ENCODE measurements around the gene CUEDC1. TPM values are rescaled to one million over a fixed set of nuclear protein-coding genes. Genes with fewer than 3 reads are reported as not detected.
A peak's percentile ranks its signal among the peaks of the same experiment; 100 is the strongest.

Gene CUEDC1
- total and polyA plus RNA-seq, 8 donors = 16.5 to 30.4 (median 21.7) TPM

DNA sequence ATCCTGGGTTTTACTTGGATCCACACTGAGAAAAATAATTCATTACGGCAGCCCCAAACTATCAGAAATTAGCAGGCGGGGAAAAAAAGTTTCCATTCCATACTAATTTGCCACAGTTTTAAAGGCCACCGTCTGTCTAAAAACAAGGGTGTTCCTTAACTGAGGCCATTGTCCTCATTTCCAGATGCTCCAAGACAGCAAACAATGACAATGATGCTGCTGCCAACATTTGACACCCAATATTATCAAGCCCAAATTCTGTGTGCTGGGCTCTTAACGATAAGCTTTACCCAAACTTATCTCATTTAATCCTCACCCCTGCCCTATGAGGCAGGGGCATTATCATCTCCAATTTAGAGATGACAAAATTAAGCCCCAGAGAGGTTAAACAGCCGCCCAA is 26.3 kb downstream of the CUEDC1 start:
- no peaks in the 10 kb centered on the region for H3K27me3 ChIP-seq
- H3K4me3 ChIP-seq = no peak overlapping the region
- H3K27ac ChIP-seq = no peak overlapping the region
- no peaks in the 10 kb centered on the region for H3K36me3 ChIP-seq
- FAIRE-seq (no peak), DNase-seq (no peak), ATAC-seq (no peak)
- no peaks in the 10 kb centered on the region for H3K9me3 ChIP-seq
- intact Hi-C loops (cut with DNase I) = no loop called here
- H3K4me1 ChIP-seq = peaks cover 13 to 22% (median 16%) of the 10 kb centered on the region in 3 donors
- TF ChIP-seq, protein P1, sequence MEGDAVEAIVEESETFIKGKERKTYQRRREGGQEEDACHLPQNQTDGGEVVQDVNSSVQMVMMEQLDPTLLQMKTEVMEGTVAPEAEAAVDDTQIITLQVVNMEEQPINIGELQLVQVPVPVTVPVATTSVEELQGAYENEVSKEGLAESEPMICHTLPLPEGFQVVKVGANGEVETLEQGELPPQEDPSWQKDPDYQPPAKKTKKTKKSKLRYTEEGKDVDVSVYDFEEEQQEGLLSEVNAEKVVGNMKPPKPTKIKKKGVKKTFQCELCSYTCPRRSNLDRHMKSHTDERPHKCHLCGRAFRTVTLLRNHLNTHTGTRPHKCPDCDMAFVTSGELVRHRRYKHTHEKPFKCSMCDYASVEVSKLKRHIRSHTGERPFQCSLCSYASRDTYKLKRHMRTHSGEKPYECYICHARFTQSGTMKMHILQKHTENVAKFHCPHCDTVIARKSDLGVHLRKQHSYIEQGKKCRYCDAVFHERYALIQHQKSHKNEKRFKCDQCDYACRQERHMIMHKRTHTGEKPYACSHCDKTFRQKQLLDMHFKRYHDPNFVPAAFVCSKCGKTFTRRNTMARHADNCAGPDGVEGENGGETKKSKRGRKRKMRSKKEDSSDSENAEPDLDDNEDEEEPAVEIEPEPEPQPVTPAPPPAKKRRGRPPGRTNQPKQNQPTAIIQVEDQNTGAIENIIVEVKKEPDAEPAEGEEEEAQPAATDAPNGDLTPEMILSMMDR (IDR thresholded peaks at IDR 0.05) = no peak
- 73 to 76% methylated on average over 5 of the region's 5 CpGs for WGBS, 2 donors

DNA sequence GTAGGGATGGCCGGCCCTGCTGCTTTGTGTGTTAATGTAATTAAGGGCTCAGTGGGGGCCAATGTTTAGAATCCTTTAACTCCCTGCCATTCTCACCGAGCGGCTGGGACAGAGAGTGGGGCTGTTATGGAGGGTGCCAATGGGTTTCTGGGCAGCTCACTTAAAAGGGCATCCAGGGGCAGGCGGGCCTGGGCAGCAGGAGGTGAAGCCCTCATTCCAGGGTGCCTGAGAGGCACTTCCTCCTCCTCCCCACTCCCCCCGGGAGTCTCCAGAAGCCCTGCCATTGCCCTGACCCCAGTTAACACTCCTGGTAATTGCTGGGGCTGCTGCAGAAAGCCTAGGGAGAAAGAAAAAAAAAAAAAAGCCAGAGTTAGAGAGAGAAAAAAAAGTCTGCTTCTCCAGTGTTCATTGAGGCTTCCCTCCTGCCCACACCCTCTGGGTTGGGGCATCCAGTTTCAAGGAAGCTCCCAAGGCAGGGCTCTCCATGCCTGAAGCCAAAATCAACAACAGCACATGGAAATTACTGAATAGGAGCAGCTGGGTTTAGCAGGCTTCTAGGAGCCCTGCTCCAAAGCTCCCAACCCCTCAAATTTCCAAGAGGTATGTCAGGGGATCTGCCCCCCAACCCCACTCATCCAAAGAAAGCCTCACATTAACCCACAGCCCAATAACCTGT is 28.0 kb downstream of the CUEDC1 start:
- H3K27ac ChIP-seq = peak overlapping the region in 2 of 4 donors; percentile 37
- H3K4me1 ChIP-seq = peaks cover 13 to 22% (median 16%) of the 10 kb centered on the region in 3 donors
- intact Hi-C loops (cut with DNase I) = no loop called here
- ATAC-seq (peak; percentile 72 to 88 (median 85)), DNase-seq (no peak), FAIRE-seq (no peak)
- no peak overlapping the region for H3K4me3 ChIP-seq
- WGBS, 2 donors = 60 to 63% methylated on average over 5 of the region's 5 CpGs
- TF ChIP-seq, protein P1 (IDR thresholded peaks at IDR 0.05) = no peak
- H3K27me3 ChIP-seq = no peaks in the 10 kb centered on the region
- no peaks in the 10 kb centered on the region for H3K36me3 ChIP-seq
- no peaks in the 10 kb centered on the region for H3K9me3 ChIP-seq

DNA sequence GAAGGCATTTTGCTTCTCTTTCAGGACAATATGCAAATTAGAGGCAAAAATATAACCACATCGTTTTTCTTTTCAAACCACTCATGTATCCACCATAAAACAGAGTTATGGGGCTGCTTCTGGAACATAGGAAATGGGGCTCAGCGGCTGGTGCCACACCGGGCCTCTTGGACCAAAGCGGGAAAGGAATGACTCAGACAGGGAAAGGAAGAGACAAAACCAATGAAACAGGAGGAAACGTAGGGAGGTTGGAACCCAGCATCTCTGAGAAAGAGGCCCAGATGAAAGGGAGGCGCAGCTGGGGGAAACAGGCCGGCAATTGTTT is 28.5 kb downstream of the CUEDC1 start:
- Histone ChIP-seq H3K9me3 (no peaks in the 10 kb centered on the region), H3K27me3 (no peaks in the 10 kb centered on the region), H3K27ac (peak overlapping the region in 2 of 4 donors; percentile 37), H3K4me3 (no peak overlapping the region), H3K4me1 (peaks cover 13 to 22% (median 16%) of the 10 kb centered on the region in 3 donors), H3K36me3 (no peaks in the 10 kb centered on the region)
- ATAC-seq (no peak), DNase-seq (no peak), FAIRE-seq (no peak)
- TF ChIP-seq, protein P1 (IDR thresholded peaks at IDR 0.05) = no peak
- intact Hi-C loops (cut with DNase I) = no loop called here
- 78 to 83% methylated on average over 7 of the region's 7 CpGs for WGBS, 2 donors

DNA sequence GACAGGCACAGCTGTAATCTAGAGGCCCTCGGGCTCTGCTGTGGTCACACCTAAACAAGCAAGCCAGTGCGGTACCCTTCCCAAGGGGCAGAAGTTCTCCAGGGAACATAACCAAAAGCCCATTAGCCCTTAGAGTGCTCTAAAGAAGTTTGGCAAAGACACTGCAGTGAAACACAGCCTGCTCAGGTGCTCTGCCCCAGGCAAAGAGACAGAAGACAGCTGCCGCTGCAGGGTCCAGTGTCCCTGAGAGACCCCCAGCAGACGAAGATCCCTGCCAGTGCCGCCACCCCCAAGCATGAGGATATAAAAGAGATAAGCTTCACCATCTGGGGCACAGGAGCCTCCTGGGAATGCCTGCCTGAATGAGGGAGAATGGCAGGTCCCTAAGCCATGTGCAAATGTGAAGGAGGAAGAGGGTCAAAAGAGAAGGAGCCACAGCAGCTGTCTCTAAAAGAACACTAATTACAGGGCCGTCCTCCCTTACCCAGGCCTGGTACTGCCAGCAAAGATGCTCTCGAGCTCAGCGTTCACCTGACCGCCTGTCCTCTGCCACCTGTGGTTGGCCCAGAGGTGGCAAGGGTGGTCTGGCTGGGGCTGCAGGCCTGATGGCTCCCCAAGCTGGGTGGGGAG is 29.7 kb downstream of the CUEDC1 start:
- H3K4me3 ChIP-seq = no peak overlapping the region
- FAIRE-seq = no peak
- no peaks in the 10 kb centered on the region for H3K27me3 ChIP-seq
- H3K9me3 ChIP-seq = no peaks in the 10 kb centered on the region
- H3K27ac ChIP-seq = peak overlapping the region in 3 of 4 donors; percentile 4 to 47 (median 22)
- H3K36me3 ChIP-seq = no peaks in the 10 kb centered on the region
- H3K4me1 ChIP-seq = peaks cover 13 to 22% (median 16%) of the 10 kb centered on the region in 3 donors
- TF ChIP-seq, protein P1 (IDR thresholded peaks at IDR 0.05) = no peak
- no peak for DNase-seq
- no peak for ATAC-seq
- intact Hi-C loops (cut with DNase I) = no loop called here
- WGBS, 2 donors = 63 to 81% methylated on average over 9 of the region's 9 CpGs

DNA sequence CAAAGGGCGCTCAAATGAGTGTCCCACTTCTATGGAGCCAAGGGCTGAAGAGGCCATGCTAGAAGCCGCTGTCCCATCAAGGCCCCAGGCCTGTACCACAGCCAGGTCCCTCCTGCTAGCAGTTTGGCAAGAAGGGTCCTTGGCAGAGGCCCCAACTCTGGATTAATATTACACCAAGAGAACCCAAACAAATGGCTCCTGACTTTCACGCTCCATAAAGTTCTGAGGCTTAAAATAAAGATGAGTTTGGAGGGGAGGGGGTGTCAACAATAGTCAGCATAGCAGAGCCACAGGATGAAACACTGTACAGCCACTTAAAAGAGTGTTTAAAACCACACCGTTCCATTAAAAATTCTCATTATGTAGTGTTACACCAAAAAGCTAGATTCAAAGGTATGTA is 30.5 kb downstream of the CUEDC1 start:
- 47 to 54% methylated on average over 4 of the region's 4 CpGs for WGBS, 2 donors
- FAIRE-seq = no peak
- peaks cover 13 to 22% (median 16%) of the 10 kb centered on the region in 3 donors for H3K4me1 ChIP-seq

More for the DNA sequence above, 30.5 kb downstream of the CUEDC1 start:
- H3K27ac ChIP-seq = peak overlapping the region in 2 of 4 donors; percentile 33 to 47
- no peak for DNase-seq
- no peak overlapping the region for H3K4me3 ChIP-seq
- TF ChIP-seq, protein P1 (IDR thresholded peaks at IDR 0.05) = no peak
- no peaks in the 10 kb centered on the region for H3K9me3 ChIP-seq
- H3K27me3 ChIP-seq = no peaks in the 10 kb centered on the region
- intact Hi-C loops (cut with DNase I) = no loop called here
- ATAC-seq = peak; percentile 26 to 74 (median 45)
- H3K36me3 ChIP-seq = no peaks in the 10 kb centered on the region
